ENCODE data around the gene ZNF491.

DNA sequence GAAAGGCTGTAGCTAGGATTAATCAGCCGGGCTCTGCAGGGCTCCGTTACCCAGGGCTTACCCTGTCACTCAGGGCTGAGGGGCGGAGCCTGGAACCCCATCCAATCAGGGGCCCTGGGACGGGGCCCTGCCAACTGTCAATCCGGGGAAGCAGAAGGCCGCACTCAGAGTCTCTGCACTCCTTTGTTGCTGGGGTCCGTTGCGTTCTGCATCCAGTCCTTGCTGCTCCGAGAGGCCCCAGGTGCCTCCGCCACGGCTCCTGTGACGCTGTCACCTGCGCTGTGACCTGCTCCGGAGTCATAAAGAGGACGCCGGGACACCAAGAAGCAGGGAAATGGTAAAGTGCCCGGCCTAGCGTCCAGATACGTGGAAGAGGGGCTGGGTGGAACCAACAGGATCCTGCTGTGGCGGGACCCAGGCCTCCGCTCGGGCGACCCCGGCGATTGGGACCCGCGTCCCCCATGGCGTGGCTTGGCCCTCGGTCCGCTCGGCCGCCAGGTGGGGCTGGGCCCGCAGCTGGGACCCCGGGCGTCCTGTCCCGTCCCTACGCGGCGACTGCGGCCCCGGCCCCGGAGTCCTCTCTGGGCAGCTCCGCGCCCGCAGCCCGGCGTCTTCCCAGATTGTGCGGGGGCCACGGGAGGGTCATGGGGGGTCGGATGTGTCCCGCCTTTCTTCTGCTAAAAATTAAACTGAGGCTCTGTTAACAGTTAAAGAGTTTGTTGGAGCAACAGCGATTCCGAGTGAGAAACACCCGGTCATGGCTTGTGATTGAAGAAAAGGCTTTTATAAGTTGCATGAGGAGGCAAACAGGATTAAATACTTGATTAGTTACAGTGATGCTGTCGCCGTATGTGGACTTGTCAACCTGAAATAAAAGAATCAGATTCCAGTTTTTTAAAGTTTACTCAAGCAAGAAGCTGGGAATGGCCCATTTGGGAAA lies at the start of gene ZNF491:
- TF ChIP-seq ZNF169 (tag by site-specific recombination; IDR thresholded peaks at IDR 0.05), result no peak
- TF ChIP-seq, protein P1, sequence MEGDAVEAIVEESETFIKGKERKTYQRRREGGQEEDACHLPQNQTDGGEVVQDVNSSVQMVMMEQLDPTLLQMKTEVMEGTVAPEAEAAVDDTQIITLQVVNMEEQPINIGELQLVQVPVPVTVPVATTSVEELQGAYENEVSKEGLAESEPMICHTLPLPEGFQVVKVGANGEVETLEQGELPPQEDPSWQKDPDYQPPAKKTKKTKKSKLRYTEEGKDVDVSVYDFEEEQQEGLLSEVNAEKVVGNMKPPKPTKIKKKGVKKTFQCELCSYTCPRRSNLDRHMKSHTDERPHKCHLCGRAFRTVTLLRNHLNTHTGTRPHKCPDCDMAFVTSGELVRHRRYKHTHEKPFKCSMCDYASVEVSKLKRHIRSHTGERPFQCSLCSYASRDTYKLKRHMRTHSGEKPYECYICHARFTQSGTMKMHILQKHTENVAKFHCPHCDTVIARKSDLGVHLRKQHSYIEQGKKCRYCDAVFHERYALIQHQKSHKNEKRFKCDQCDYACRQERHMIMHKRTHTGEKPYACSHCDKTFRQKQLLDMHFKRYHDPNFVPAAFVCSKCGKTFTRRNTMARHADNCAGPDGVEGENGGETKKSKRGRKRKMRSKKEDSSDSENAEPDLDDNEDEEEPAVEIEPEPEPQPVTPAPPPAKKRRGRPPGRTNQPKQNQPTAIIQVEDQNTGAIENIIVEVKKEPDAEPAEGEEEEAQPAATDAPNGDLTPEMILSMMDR (tag by site-specific recombination; IDR thresholded peaks at IDR 0.05), result no peak
- TF ChIP-seq, protein P2, sequence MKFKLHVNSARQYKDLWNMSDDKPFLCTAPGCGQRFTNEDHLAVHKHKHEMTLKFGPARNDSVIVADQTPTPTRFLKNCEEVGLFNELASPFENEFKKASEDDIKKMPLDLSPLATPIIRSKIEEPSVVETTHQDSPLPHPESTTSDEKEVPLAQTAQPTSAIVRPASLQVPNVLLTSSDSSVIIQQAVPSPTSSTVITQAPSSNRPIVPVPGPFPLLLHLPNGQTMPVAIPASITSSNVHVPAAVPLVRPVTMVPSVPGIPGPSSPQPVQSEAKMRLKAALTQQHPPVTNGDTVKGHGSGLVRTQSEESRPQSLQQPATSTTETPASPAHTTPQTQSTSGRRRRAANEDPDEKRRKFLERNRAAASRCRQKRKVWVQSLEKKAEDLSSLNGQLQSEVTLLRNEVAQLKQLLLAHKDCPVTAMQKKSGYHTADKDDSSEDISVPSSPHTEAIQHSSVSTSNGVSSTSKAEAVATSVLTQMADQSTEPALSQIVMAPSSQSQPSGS (tag by site-specific recombination; IDR thresholded peaks at IDR 0.05; ENCODE audit: low read depth), result no peak
